Measurements from ENCODE around the gene PHAF1.
A peak's percentile ranks its signal among the peaks of the same experiment; 100 is the strongest.

The PHAF1 gene

DNA sequence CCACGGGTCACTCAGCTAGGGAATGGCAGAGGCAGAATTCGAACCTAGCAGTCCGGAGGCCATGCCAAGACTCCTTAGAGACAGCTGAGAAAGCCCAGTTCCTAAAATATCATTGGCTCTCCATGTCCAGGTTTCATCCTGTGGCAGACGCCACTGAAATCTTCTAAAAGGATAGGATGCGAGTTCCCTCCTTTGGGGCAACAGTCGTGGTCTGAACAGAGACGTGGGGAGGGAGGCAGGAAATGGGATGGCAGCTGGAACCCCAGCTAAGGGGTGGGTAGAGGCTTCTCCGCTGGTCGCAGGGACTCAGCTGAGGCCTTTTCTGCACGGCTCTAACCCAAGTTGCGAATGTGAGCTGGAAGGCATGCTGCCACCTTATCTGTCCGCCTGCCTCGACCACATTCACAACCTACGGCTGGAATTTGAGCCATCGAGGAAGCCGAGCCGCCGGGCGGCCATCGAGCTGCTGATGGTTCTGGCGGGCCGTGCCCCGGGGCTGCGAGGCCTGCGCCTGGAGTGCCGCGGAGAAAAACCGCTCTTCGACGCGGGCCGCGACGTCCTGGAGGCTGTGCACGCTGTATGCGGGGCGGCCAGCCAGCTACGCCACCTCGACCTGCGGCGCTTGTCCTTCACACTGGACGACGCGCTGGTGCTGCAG, 52.9 kb downstream of the PHAF1 start:
- H2BK5ac ChIP-seq (ENCODE audit: low read depth, low read length, poor library complexity, severe bottlenecking), result no peak overlapping the region
- no peak overlapping the region for H3K14ac ChIP-seq (ENCODE audit: low read length in 2 of 2)
- H3K18ac ChIP-seq (ENCODE audit: low read depth in 1 of 2, low read length in 2 of 2), result peak overlapping the region in 1 of 2 experiments; percentile 42
- peaks cover 6% of the 10 kb centered on the region for H3K79me1 ChIP-seq (replicated peaks; ENCODE audit: low read length, poor library complexity, severe bottlenecking)
- H3K36me3 ChIP-seq (ENCODE audit: control insufficient read depth in 1 of 2, insufficient read depth in 2 of 2, low read depth in 1 of 2, low read length in 2 of 2), result peaks cover 0 to 7% of the 10 kb centered on the region in 2 experiments
- no peaks in the 10 kb centered on the region for H3K9me3 ChIP-seq (ENCODE audit: control insufficient read depth, low read length)
- peak overlapping the region; percentile 96 for H3K4me2 ChIP-seq (ENCODE audit: low read length, poor library complexity, severe bottlenecking)
- peaks cover 21 to 53% of the 10 kb centered on the region in 2 experiments for H3K27me3 ChIP-seq (ENCODE audit: control insufficient read depth in 1 of 2, insufficient read depth in 1 of 2, low read length in 2 of 2)
- peak overlapping the region; percentile 74 for H4K91ac ChIP-seq (ENCODE audit: low read length)
- 8% methylated on average over 42 of the region's 44 CpGs for WGBS
- no peak overlapping the region for H3K4ac ChIP-seq (ENCODE audit: low read depth in 1 of 2, low read length in 2 of 2)
- H2BK12ac ChIP-seq (ENCODE audit: low read length in 2 of 2), result no peak overlapping the region
- H4K8ac ChIP-seq (ENCODE audit: low read length), result peak overlapping the region; percentile 55
- DNase-seq, result peak; percentile 50
- no peak overlapping the region for H2BK120ac ChIP-seq (ENCODE audit: low read depth, low read length)
- no peak overlapping the region for H2AFZ ChIP-seq (ENCODE audit: low read depth, low read length)
- H3K4me1 ChIP-seq (ENCODE audit: control insufficient read depth, insufficient read depth, low read depth, low read length), result peaks cover 53% of the 10 kb centered on the region
- no peak overlapping the region for H2BK15ac ChIP-seq (ENCODE audit: low read depth, poor library complexity, severe bottlenecking)
- peak overlapping the region in 1 of 2 experiments; percentile 85 for H3K23ac ChIP-seq (ENCODE audit: low read length in 2 of 2)
- H2AK5ac ChIP-seq (ENCODE audit: low read length, severe bottlenecking), result no peak overlapping the region
- no peak overlapping the region for H3K9ac ChIP-seq (ENCODE audit: low read length)
- no peak overlapping the region for H3K27ac ChIP-seq (ENCODE audit: low read length, poor library complexity, severe bottlenecking)
- no peak overlapping the region for H3K4me3 ChIP-seq (ENCODE audit: insufficient read depth in 1 of 2, low read depth in 1 of 2, low read length in 2 of 2)

DNA sequence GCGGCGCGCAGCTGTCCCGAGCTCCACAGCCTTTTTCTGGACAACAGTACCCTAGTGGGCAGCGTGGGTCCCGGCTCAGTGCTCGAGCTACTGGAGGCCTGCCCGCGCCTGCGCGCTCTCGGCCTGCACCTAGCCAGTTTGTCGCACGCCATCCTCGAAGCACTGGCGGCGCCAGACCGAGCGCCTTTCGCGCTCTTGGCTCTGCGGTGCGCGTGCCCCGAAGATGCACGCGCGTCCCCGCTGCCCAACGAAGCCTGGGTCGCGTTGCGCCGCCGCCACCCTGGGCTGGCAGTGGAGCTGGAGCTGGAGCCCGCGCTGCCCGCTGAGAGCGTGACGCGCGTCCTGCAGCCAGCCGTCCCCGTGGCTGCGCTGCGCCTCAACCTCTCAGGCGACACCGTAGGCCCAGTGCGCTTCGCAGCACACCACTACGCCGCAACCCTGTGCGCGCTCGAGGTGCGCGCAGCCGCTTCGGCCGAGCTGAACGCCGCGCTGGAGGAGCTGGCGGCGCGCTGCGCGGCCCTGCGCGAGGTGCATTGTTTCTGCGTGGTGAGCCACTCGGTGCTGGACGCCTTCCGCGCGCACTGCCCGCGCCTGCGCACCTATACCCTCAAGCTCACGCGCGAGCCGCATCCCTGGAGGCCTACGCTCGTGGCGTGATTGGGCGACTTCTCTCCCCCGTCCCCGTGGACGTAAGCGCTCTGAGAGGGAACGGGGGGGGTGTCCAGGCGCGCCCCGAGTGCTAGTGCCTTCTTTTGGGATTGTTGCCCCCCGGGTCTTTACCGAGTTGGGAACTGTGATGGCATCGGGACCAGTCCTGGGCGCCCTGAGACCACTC, 53.6 kb downstream of the PHAF1 start:
- Histone ChIP-seq H2AK5ac (ENCODE audit: low read length, severe bottlenecking) (no peak overlapping the region), H3K4me1 (ENCODE audit: control insufficient read depth, insufficient read depth, low read depth, low read length) (peaks cover 53% of the 10 kb centered on the region), H3K27me3 (ENCODE audit: control insufficient read depth in 1 of 2, insufficient read depth in 1 of 2, low read length in 2 of 2) (peaks cover 21 to 60% of the 10 kb centered on the region in 2 experiments), H2AFZ (ENCODE audit: low read depth, low read length) (peak overlapping the region; percentile 20), H3K79me1 (replicated peaks; ENCODE audit: low read length, poor library complexity, severe bottlenecking) (peaks cover 6% of the 10 kb centered on the region), H3K9ac (ENCODE audit: low read length) (peak overlapping the region; percentile 57), H4K91ac (ENCODE audit: low read length) (peak overlapping the region; percentile 74), H3K4me3 (ENCODE audit: insufficient read depth in 1 of 2, low read depth in 1 of 2, low read length in 2 of 2) (peak overlapping the region; percentile 49 to 62), H3K23ac (ENCODE audit: low read length in 2 of 2) (peak overlapping the region in 1 of 2 experiments; percentile 85), H3K4me2 (ENCODE audit: low read length, poor library complexity, severe bottlenecking) (peak overlapping the region; percentile 96), H2BK120ac (ENCODE audit: low read depth, low read length) (no peak overlapping the region), H2BK5ac (ENCODE audit: low read depth, low read length, poor library complexity, severe bottlenecking) (no peak overlapping the region), H3K36me3 (ENCODE audit: control insufficient read depth in 1 of 2, insufficient read depth in 2 of 2, low read depth in 1 of 2, low read length in 2 of 2) (peaks cover 0 to 7% of the 10 kb centered on the region in 2 experiments), H3K9me3 (ENCODE audit: control insufficient read depth, low read length) (no peaks in the 10 kb centered on the region), H3K27ac (ENCODE audit: low read length, poor library complexity, severe bottlenecking) (no peak overlapping the region), H3K14ac (ENCODE audit: low read length in 2 of 2) (no peak overlapping the region), H4K8ac (ENCODE audit: low read length) (peak overlapping the region; percentile 12), H3K18ac (ENCODE audit: low read depth in 1 of 2, low read length in 2 of 2) (peak overlapping the region in 1 of 2 experiments; percentile 67), H2BK15ac (ENCODE audit: low read depth, poor library complexity, severe bottlenecking) (peak overlapping the region; percentile 62), H3K4ac (ENCODE audit: low read depth in 1 of 2, low read length in 2 of 2) (no peak overlapping the region), H2BK12ac (ENCODE audit: low read length in 2 of 2) (peak overlapping the region; percentile 12 to 59)
- 3% methylated on average over 87 of the region's 99 CpGs for WGBS
- peak; percentile 49 for DNase-seq

GRCh38 chr16:67163999-67164558, 54.3 kb downstream of the PHAF1 start:
- H4K8ac ChIP-seq (ENCODE audit: low read length), result no peak overlapping the region
- no peak overlapping the region for H2BK12ac ChIP-seq (ENCODE audit: low read length in 2 of 2)
- no peak overlapping the region for H4K91ac ChIP-seq (ENCODE audit: low read length)
- peak; percentile 51 for DNase-seq
- WGBS, result 2% methylated on average over 29 of the region's 34 CpGs
- H2AK5ac ChIP-seq (ENCODE audit: low read length, severe bottlenecking), result no peak overlapping the region
- peak overlapping the region in 1 of 2 experiments; percentile 62 for H3K4me3 ChIP-seq (ENCODE audit: insufficient read depth in 1 of 2, low read depth in 1 of 2, low read length in 2 of 2)
- H3K27me3 ChIP-seq (ENCODE audit: control insufficient read depth in 1 of 2, insufficient read depth in 1 of 2, low read length in 2 of 2), result peaks cover 21 to 67% of the 10 kb centered on the region in 2 experiments
- peak overlapping the region; percentile 62 for H2BK15ac ChIP-seq (ENCODE audit: low read depth, poor library complexity, severe bottlenecking)
- no peak overlapping the region for H2AFZ ChIP-seq (ENCODE audit: low read depth, low read length)
- no peak overlapping the region for H3K18ac ChIP-seq (ENCODE audit: low read depth in 1 of 2, low read length in 2 of 2)
- H2BK5ac ChIP-seq (ENCODE audit: low read depth, low read length, poor library complexity, severe bottlenecking), result no peak overlapping the region
- H3K79me1 ChIP-seq (replicated peaks; ENCODE audit: low read length, poor library complexity, severe bottlenecking), result peaks cover 8% of the 10 kb centered on the region
- no peak overlapping the region for H3K14ac ChIP-seq (ENCODE audit: low read length in 2 of 2)
- no peak overlapping the region for H2BK120ac ChIP-seq (ENCODE audit: low read depth, low read length)
- peaks cover 0 to 7% of the 10 kb centered on the region in 2 experiments for H3K36me3 ChIP-seq (ENCODE audit: control insufficient read depth in 1 of 2, insufficient read depth in 2 of 2, low read depth in 1 of 2, low read length in 2 of 2)
- H3K27ac ChIP-seq (ENCODE audit: low read length, poor library complexity, severe bottlenecking), result no peak overlapping the region
- H3K4me1 ChIP-seq (ENCODE audit: control insufficient read depth, insufficient read depth, low read depth, low read length), result peaks cover 52% of the 10 kb centered on the region
- peak overlapping the region; percentile 96 for H3K4me2 ChIP-seq (ENCODE audit: low read length, poor library complexity, severe bottlenecking)
- peak overlapping the region; percentile 57 for H3K9ac ChIP-seq (ENCODE audit: low read length)
- no peak overlapping the region for H3K23ac ChIP-seq (ENCODE audit: low read length in 2 of 2)
- H3K9me3 ChIP-seq (ENCODE audit: control insufficient read depth, low read length), result no peaks in the 10 kb centered on the region
- H3K4ac ChIP-seq (ENCODE audit: low read depth in 1 of 2, low read length in 2 of 2), result no peak overlapping the region
